A673 (cell line): Measurements from ENCODE around the gene DRD2.

Experiments used
- EZH2 ChIP-seq: fragments of 200-600 bp; sonication (generic); IDR thresholded peaks from 2 replicates; pipeline ENCODE4 v1.6.1; 2017; ENCODE audit warnings: borderline replicate concordance, low read depth, mild to moderate bottlenecking, mixed read lengths, antibody characterized with exemption, low read length; ENCODE audit not compliant: poor library complexity, severe bottlenecking
- TF ChIP-seq, protein P1 (sequence below): fragments of 300-800, 200-600 bp; sonication (generic); conservative IDR thresholded peaks from 2 replicates; pipeline ENCODE4 v1.5.1; 2017; ENCODE audit warnings: low read depth, mild to moderate bottlenecking, antibody characterized with exemption, low read length, moderate library complexity, mixed read lengths

- TF ChIP-seq, protein P1, sequence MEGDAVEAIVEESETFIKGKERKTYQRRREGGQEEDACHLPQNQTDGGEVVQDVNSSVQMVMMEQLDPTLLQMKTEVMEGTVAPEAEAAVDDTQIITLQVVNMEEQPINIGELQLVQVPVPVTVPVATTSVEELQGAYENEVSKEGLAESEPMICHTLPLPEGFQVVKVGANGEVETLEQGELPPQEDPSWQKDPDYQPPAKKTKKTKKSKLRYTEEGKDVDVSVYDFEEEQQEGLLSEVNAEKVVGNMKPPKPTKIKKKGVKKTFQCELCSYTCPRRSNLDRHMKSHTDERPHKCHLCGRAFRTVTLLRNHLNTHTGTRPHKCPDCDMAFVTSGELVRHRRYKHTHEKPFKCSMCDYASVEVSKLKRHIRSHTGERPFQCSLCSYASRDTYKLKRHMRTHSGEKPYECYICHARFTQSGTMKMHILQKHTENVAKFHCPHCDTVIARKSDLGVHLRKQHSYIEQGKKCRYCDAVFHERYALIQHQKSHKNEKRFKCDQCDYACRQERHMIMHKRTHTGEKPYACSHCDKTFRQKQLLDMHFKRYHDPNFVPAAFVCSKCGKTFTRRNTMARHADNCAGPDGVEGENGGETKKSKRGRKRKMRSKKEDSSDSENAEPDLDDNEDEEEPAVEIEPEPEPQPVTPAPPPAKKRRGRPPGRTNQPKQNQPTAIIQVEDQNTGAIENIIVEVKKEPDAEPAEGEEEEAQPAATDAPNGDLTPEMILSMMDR, result no peak
- no peak for TF ChIP-seq EZH2
Measured at GRCh38 chr11:113497066-113497910, 22.1 kb upstream of the DRD2 start.
